Measurements from ENCODE around the gene SOAT2. TPM values are rescaled to one million over a fixed set of nuclear protein-coding genes. Genes with fewer than 3 reads are reported as not detected.
A peak's percentile ranks its signal among the peaks of the same experiment; 100 is the strongest.

The SOAT2 gene
- total and polyA plus RNA-seq, 7 experiments from 2014 or later, result 0.31 to 0.69 (median 0.46) TPM; not detected in 2

DNA sequence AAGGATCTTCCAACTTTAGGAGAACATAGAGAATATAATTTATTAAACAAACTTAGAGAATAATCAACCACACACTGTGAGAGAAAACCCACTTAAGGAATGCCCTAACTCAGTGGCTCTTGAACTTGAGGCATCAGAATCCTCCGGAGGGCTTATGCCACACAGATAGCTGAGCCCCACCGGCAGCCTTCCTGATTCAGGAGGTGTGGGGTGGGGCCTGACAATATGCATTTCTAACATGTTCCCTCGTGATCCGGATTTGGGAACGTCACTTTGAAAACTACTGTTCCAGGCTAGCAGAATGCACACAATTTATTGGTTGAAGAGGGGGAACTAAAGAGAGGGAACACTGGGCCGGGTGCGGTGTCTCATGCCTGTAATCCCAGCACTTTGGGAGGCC is 2.0 kb upstream of the SOAT2 start:
- Mint-ChIP-seq H3K36me3 (no peaks in the 10 kb centered on the region), H3K4me1 (peaks cover 45 to 56% (median 51%) of the 10 kb centered on the region in 7 donors), H3K9me3 (no peaks in the 10 kb centered on the region), H3K27me3 (peaks cover 0 to 24% (median 0%) of the 10 kb centered on the region in 5 donors), H3K4me3 (no peak overlapping the region), H3K27ac (peak overlapping the region in 2 of 9 donors; percentile 32 to 51)
- no peaks in the 10 kb centered on the region for H3K27me3 ChIP-seq (ENCODE audit: control insufficient read depth in 2 of 2, insufficient read depth in 2 of 2, low read length in 2 of 2)
- CTCF ChIA-PET, result interaction anchor here (1.7 to 4.6 kb wide), 2 partner anchors 25 to 35 kb away, joined by 4 to 42 read pairs; no protein-coding TSS in a partner anchor
- POLR2A ChIA-PET, result interaction anchor here (3.7 kb wide), 1 partner anchor 22 kb away, joined by 25 read pairs; the partner anchor contains the start of gene SPRYD3
- no peak overlapping the region for H3K27ac ChIP-seq (ENCODE audit: low read depth, low read length)
- no peaks in the 10 kb centered on the region for H3K36me3 ChIP-seq (ENCODE audit: control insufficient read depth in 2 of 3, insufficient read depth in 3 of 3, low read length in 3 of 3)
- DNase-seq, result no peak
- peaks cover 41 to 52% of the 10 kb centered on the region in 2 donors for H3K4me1 ChIP-seq (ENCODE audit: control insufficient read depth in 2 of 2, insufficient read depth in 2 of 2, low read length in 2 of 2)
- no peak for ATAC-seq
- no peaks in the 10 kb centered on the region for H3K9me3 ChIP-seq (ENCODE audit: control insufficient read depth in 2 of 3, low read length in 3 of 3)
- H3K4me3 ChIP-seq (ENCODE audit: low read length), result no peak overlapping the region
- intact Hi-C loops (cut with micrococcal nuclease), result no loop called here

GRCh38 chr12:53101931-53102781 is 1.1 kb upstream of the SOAT2 start:
- Mint-ChIP-seq H3K4me1 (peaks cover 37 to 52% (median 46%) of the 10 kb centered on the region in 7 donors), H3K27me3 (peaks cover 0 to 15% (median 0%) of the 10 kb centered on the region in 5 donors), H3K36me3 (no peaks in the 10 kb centered on the region), H3K9me3 (no peaks in the 10 kb centered on the region), H3K27ac (peak overlapping the region in 8 of 9 donors; percentile 11 to 90 (median 71)), H3K4me3 (peak overlapping the region in 5 of 10 donors; percentile 63 to 77 (median 64))
- Histone ChIP-seq H3K27ac (ENCODE audit: low read depth, low read length) (no peak overlapping the region), H3K36me3 (ENCODE audit: control insufficient read depth in 2 of 3, insufficient read depth in 3 of 3, low read length in 3 of 3) (no peaks in the 10 kb centered on the region), H3K9me3 (ENCODE audit: control insufficient read depth in 2 of 3, low read length in 3 of 3) (no peaks in the 10 kb centered on the region), H3K4me1 (ENCODE audit: control insufficient read depth in 2 of 2, insufficient read depth in 2 of 2, low read length in 2 of 2) (peaks cover 40 to 48% of the 10 kb centered on the region in 2 donors), H3K4me3 (ENCODE audit: low read length) (no peak overlapping the region), H3K27me3 (ENCODE audit: control insufficient read depth in 2 of 2, insufficient read depth in 2 of 2, low read length in 2 of 2) (no peaks in the 10 kb centered on the region)
- ATAC-seq (no peak), DNase-seq (no peak)
- CTCF ChIA-PET, result interaction anchor here (0.6 to 4.6 kb wide), 11 partner anchors 8 to 95 kb away, joined by 3 to 42 read pairs (median 4); no protein-coding TSS in a partner anchor
- intact Hi-C loops (cut with micrococcal nuclease), result no loop called here
- POLR2A ChIA-PET, result interaction anchor here (0.7 to 3.7 kb wide), 6 partner anchors 17 to 96 kb away, joined by 3 to 25 read pairs (median 4); partner anchors contain the start of genes EIF4B and SPRYD3

- H3K27ac ChIP-seq (ENCODE audit: low read depth, low read length), result no peak overlapping the region
- no peaks in the 10 kb centered on the region for H3K27me3 ChIP-seq (ENCODE audit: control insufficient read depth in 2 of 2, insufficient read depth in 2 of 2, low read length in 2 of 2)
- intact Hi-C loops (cut with micrococcal nuclease), result loop anchor here in 1 of 2 donors (1.0 kb wide), 1 partner anchor 38 kb away; no protein-coding TSS in a partner anchor
- H3K27me3 Mint-ChIP-seq, result peaks cover 0 to 7% (median 0%) of the 10 kb centered on the region in 5 donors
- H3K4me1 ChIP-seq (ENCODE audit: control insufficient read depth in 2 of 2, insufficient read depth in 2 of 2, low read length in 2 of 2), result peaks cover 28 to 36% of the 10 kb centered on the region in 2 donors
- H3K36me3 Mint-ChIP-seq, result no peaks in the 10 kb centered on the region
- ChIA-PET CTCF (interaction anchor here (0.8 to 4.6 kb wide), 4 partner anchors 38 to 94 kb away, joined by 3 to 42 read pairs (median 4); no protein-coding TSS in a partner anchor), POLR2A (interaction anchor here (1.1 to 3.7 kb wide), 3 partner anchors 25 to 58 kb away, joined by 3 to 25 read pairs (median 4); partner anchors contain the start of gene SPRYD3)
- no peak overlapping the region for H3K4me3 ChIP-seq (ENCODE audit: low read length)
- H3K36me3 ChIP-seq (ENCODE audit: control insufficient read depth in 2 of 3, insufficient read depth in 3 of 3, low read length in 3 of 3), result no peaks in the 10 kb centered on the region
- H3K9me3 ChIP-seq (ENCODE audit: control insufficient read depth in 2 of 3, low read length in 3 of 3), result no peaks in the 10 kb centered on the region
- H3K4me3 Mint-ChIP-seq, result peak overlapping the region in 5 of 10 donors; percentile 11 to 63 (median 25)
- H3K9me3 Mint-ChIP-seq, result no peaks in the 10 kb centered on the region
- ATAC-seq (no peak), DNase-seq (no peak)
- peak overlapping the region in 4 of 9 donors; percentile 4 to 58 (median 40) for H3K27ac Mint-ChIP-seq
- peaks cover 25 to 38% (median 33%) of the 10 kb centered on the region in 7 donors for H3K4me1 Mint-ChIP-seq
These were observed 597 bp downstream of the SOAT2 start for GRCh38 chr12:53103860-53104305.

DNA sequence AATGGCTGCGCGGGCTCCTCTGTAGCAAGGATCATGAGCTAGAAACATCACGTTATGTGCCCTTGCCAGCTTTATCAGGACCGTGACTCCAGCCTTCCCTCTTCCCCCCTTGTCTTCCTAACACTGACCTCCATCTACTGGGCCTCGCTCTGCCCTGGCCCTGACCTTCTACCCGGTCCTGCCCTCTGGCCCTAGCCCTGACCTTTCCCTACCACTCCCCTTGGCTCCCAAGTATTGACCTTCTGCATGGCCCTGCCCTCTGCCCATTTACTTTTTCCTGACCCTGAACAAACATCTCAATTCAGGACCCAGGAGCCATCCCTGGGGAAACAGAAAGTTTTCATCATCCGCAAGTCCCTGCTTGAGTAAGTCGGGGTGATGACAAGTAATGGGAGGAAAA is 2.0 kb downstream of the SOAT2 start:
- peak overlapping the region in 1 of 10 donors; percentile 3 for H3K4me3 Mint-ChIP-seq
- POLR2A ChIA-PET, result no interaction called here
- intact Hi-C loops (cut with micrococcal nuclease), result no loop called here

GRCh38 chr12:53105712-53106439 is 2.6 kb downstream of the SOAT2 start:
- no peaks in the 10 kb centered on the region for H3K9me3 ChIP-seq (ENCODE audit: control insufficient read depth in 2 of 3, low read length in 3 of 3)
- no peak overlapping the region for H3K4me3 ChIP-seq (ENCODE audit: low read length)
- no peak overlapping the region for H3K27ac ChIP-seq (ENCODE audit: low read depth, low read length)
- POLR2A ChIA-PET, result no interaction called here
- H3K4me1 Mint-ChIP-seq, result peaks cover 20 to 31% (median 24%) of the 10 kb centered on the region in 7 donors
- no peaks in the 10 kb centered on the region for H3K27me3 ChIP-seq (ENCODE audit: control insufficient read depth in 2 of 2, insufficient read depth in 2 of 2, low read length in 2 of 2)
- DNase-seq, result no peak
- H3K27me3 Mint-ChIP-seq, result peaks cover 0 to 3% (median 0%) of the 10 kb centered on the region in 5 donors
- no peak for ATAC-seq
- H3K4me1 ChIP-seq (ENCODE audit: control insufficient read depth in 2 of 2, insufficient read depth in 2 of 2, low read length in 2 of 2), result peaks cover 23 to 30% of the 10 kb centered on the region in 2 donors
- CTCF ChIA-PET, result no interaction called here
- H3K36me3 ChIP-seq (ENCODE audit: control insufficient read depth in 2 of 3, insufficient read depth in 3 of 3, low read length in 3 of 3), result no peaks in the 10 kb centered on the region
- H3K4me3 Mint-ChIP-seq, result no peak overlapping the region
- H3K9me3 Mint-ChIP-seq, result no peaks in the 10 kb centered on the region
- intact Hi-C loops (cut with micrococcal nuclease), result no loop called here
- no peaks in the 10 kb centered on the region for H3K36me3 Mint-ChIP-seq
- peak overlapping the region in 2 of 9 donors; percentile 32 to 56 for H3K27ac Mint-ChIP-seq

More for the DNA sequence above, 2.0 kb downstream of the SOAT2 start:
- Mint-ChIP-seq H3K27ac (peak overlapping the region in 2 of 9 donors; percentile 32 to 58), H3K4me1 (peaks cover 20 to 31% (median 26%) of the 10 kb centered on the region in 7 donors), H3K27me3 (peaks cover 0 to 3% (median 0%) of the 10 kb centered on the region in 5 donors), H3K36me3 (no peaks in the 10 kb centered on the region), H3K9me3 (no peaks in the 10 kb centered on the region)
- Histone ChIP-seq H3K9me3 (ENCODE audit: control insufficient read depth in 2 of 3, low read length in 3 of 3) (no peaks in the 10 kb centered on the region), H3K27ac (ENCODE audit: low read depth, low read length) (no peak overlapping the region), H3K4me1 (ENCODE audit: control insufficient read depth in 2 of 2, insufficient read depth in 2 of 2, low read length in 2 of 2) (peaks cover 23 to 30% of the 10 kb centered on the region in 2 donors), H3K36me3 (ENCODE audit: control insufficient read depth in 2 of 3, insufficient read depth in 3 of 3, low read length in 3 of 3) (no peaks in the 10 kb centered on the region), H3K27me3 (ENCODE audit: control insufficient read depth in 2 of 2, insufficient read depth in 2 of 2, low read length in 2 of 2) (no peaks in the 10 kb centered on the region), H3K4me3 (ENCODE audit: low read length) (no peak overlapping the region)
- CTCF ChIA-PET, result interaction anchor here (4.6 kb wide), 1 partner anchor 39 kb away, joined by 42 read pairs; no protein-coding TSS in a partner anchor
- ATAC-seq (no peak), DNase-seq (no peak)

DNA sequence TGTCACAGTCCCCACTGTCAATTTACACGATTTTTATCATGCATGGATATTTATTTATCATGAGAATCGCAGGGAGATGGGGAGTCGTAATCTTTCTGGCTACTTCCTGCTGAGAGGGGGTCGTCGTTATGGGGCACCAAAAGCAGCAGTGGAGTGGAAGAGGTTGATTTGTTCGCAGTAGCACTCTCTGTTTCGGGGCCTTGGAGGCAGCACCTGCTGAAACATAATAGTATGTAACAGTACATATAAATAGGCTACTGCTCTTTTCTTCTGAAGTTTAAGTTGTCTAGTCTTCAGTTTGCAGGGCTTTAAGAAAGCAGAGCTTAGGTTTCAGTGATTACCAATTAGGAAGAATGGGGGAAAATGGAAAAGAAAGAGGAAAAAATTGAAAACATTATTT is 3.8 kb downstream of the SOAT2 start:
- no peak overlapping the region for H3K4me3 ChIP-seq (ENCODE audit: low read length)
- Mint-ChIP-seq H3K4me3 (no peak overlapping the region), H3K36me3 (no peaks in the 10 kb centered on the region), H3K4me1 (peaks cover 20 to 25% (median 22%) of the 10 kb centered on the region in 7 donors), H3K27me3 (peaks cover 0 to 7% (median 0%) of the 10 kb centered on the region in 5 donors), H3K27ac (no peak overlapping the region), H3K9me3 (no peaks in the 10 kb centered on the region)
- intact Hi-C loops (cut with micrococcal nuclease), result no loop called here
- DNase-seq (no peak), ATAC-seq (no peak)
- H3K36me3 ChIP-seq (ENCODE audit: control insufficient read depth in 2 of 3, insufficient read depth in 3 of 3, low read length in 3 of 3), result no peaks in the 10 kb centered on the region
- ChIA-PET POLR2A (no interaction called here), CTCF (no interaction called here)
- H3K27ac ChIP-seq (ENCODE audit: low read depth, low read length), result no peak overlapping the region
- no peaks in the 10 kb centered on the region for H3K27me3 ChIP-seq (ENCODE audit: control insufficient read depth in 2 of 2, insufficient read depth in 2 of 2, low read length in 2 of 2)
- peaks cover 20 to 26% of the 10 kb centered on the region in 2 donors for H3K4me1 ChIP-seq (ENCODE audit: control insufficient read depth in 2 of 2, insufficient read depth in 2 of 2, low read length in 2 of 2)
- no peaks in the 10 kb centered on the region for H3K9me3 ChIP-seq (ENCODE audit: control insufficient read depth in 2 of 3, low read length in 3 of 3)

Measured in naive thymus-derived CD4-positive, alpha-beta T cell (primary cell).